HG03354 (cell line): ENCODE data around the gene CFAP74.

Experiments used
- ATAC-seq: cut with Tn5 transposase; IDR thresholded peaks from one replicate; pipeline ENCODE4 v1.9.1; 2021; ENCODE audit warnings: mild to moderate bottlenecking; ENCODE audit not compliant: unreplicated experiment, poor library complexity, severe bottlenecking

The CFAP74 gene

DNA sequence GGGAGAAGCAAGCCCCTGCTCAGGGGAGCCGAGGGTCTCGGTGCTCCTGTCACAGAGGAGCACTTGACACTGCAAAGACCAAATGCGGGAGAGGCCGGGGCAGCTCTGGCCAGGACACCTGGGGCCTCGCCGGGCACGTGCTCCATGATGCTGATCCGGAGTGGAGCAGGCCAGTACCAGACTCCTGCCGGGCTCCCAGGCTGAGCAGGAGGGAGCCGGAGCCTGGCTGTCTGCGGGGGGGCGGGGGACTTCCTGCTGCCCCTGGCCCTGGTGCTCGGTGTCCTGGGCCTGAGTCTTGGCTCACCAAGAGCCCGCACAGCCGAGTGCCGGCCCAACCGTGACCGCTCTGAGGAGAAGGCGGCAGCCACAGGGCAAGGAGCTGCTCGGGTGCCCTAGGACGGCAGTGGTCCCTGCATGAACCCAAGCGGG lies 46.0 kb downstream of the CFAP74 start:
- ATAC-seq: no peak

- ATAC-seq: no peak
Measured at GRCh38 chr1:1956586-1957532, 46.7 kb downstream of the CFAP74 start.

- no peak for ATAC-seq
Measured at GRCh38 chr1:1956101-1956500, 47.5 kb downstream of the CFAP74 start.

- no peak for ATAC-seq
Measured at GRCh38 chr1:1955621-1956094, 47.9 kb downstream of the CFAP74 start.

- ATAC-seq: no peak
Measured at GRCh38 chr1:1954831-1955441, 48.6 kb downstream of the CFAP74 start.

DNA sequence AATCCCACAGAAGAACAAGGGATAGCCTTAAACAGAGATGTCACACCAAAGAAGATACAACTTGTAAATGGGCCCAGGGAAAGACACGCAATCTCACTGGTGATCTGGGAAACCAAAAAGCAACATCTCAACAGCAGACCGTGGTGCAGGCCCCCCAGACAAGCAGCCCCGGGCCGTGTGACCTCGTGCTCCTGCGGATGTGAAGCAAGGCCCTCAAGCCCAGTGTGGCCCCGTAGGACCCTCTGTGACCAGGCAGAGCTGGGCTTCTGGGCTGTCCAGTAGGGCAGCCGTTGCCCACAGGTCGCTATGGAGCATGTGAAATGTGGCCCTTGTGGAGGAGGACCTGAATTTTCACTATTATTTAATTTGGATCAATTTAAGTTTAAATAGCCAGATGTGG lies 49.6 kb downstream of the CFAP74 start:
- ATAC-seq: no peak

DNA sequence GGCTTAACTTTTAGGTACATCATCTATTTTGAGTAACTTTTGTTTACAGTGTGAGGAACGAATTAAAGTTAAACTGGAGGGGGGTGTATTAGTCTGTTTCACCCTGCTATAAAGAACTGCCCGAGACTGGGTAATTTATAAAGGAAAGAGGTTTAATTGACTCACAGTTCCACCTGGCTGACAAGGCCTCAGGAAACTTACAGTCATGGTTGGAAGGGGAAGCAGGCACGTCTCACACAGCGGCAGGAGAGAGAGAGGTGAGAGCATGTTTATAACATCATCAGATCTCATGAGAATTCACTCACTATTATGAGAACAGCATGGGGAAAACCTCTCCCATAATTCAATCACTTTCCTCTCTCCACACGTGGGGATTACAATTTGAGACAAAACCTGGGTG lies 52.6 kb downstream of the CFAP74 start:
- no peak for ATAC-seq

DNA sequence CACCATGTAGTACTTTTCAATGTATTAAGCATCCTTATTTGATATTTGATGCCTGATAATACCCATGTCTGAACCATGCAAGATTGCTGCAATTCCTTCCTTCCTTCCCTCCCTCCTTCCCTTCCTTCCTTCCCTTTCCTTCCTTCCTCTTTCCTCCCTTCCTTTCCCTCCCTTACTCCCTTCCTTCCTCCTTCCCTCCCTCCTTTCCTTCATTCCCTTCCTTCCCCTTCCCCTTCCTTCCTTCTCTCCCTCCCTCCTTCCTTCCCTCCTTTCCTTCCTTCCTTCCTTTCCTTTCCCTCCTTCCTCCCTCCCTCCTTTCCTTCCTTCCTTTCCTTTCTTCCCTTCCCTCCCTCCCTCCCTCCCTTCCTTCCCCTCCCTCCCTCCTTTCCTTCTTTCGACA lies 54.8 kb downstream of the CFAP74 start:
- ATAC-seq: no peak

- ATAC-seq: no peak
Measured at GRCh38 chr1:1947493-1947892, 56.1 kb downstream of the CFAP74 start.

GRCh38 chr1:1946540-1946939 lies 57.0 kb downstream of the CFAP74 start:
- no peak for ATAC-seq

GRCh38 chr1:1945782-1946393 lies 57.7 kb downstream of the CFAP74 start:
- no peak for ATAC-seq

GRCh38 chr1:1943834-1944570 lies 59.6 kb downstream of the CFAP74 start:
- ATAC-seq: no peak

GRCh38 chr1:1942753-1943656 lies 60.6 kb downstream of the CFAP74 start:
- no peak for ATAC-seq

- ATAC-seq: no peak
Measured at GRCh38 chr1:1941868-1942752, 61.5 kb downstream of the CFAP74 start.

GRCh38 chr1:1941211-1941841 lies 62.3 kb downstream of the CFAP74 start:
- ATAC-seq: no peak

DNA sequence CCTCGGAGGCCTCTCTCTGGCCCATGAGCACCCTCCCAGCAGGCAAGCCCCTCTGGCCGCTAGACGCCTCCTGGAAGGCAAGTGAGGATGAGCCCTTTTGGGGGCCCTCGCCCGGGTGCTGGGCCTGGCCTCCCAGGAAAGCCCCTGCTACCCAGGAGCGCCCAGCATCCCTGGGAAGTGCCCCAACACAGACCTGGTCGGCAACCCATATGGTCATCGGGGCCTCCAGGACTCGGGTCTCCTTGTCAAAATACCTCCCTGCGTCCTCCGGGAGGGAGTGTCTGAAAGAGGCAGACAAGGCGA lies 63.5 kb downstream of the CFAP74 start:
- no peak for ATAC-seq

DNA sequence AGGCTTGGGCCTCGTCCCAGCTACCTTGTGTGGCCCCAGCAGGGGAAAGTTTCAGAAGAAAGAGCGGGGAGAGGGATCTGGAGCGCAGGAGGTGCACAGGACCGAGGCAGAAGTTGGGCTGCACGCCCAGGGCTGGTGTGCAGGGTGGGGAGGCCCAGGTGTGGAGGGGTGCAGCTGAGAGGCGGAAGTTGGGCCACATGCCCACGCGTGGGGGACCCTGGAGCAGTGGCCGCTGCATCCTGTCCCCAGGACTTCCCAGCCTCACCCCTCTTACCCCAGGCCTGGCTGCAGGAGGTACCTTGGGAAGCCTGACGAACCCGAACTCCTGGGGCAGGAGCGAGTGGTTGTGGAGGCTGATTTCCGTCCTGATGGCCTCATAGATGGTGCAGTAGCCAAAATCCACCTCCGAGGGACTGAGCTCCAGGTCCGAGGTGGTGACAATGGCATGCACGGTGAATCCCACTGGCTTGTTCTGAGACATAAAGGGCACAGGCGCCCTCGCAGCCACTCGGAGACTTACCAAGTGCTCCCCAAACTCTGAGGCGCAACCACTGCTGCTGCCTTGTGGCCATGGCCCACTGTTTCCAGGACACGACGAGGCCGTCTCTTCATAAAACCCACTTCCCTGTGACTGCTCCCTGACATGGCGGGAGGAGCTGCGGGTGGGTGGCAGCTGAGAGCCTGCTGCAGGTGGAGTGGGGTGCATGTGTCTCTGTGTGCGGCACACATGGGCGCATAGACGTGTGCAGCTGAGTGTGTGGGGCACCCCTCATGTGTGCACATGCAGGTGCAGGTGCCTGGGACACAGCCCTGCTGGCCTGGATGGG lies 64.1 kb downstream of the CFAP74 start:
- no peak for ATAC-seq
